ENCODE results near the gene NDUFAB1. TPM values are rescaled to one million over a fixed set of nuclear protein-coding genes. Genes with fewer than 3 reads are reported as not detected.

Gene NDUFAB1
- total and polyA plus RNA-seq, 2 of the 13 experiments (the other 11 are each of a cell fraction or from before 2014, with no cell fraction given): 221 to 601 TPM

GRCh38 chr16:23539984-23540816, 55.9 kb downstream of the NDUFAB1 start (continued):
- TF ChIP-seq ZNF556 (CRISPR knock-in tag; IDR thresholded peaks at IDR 0.05; ENCODE audit: borderline replicate concordance): peak; percentile 99
- TF ChIP-seq SNAPC2 (CRISPR knock-in tag; IDR thresholded peaks at IDR 0.05): peak; percentile 97
- peak; percentile 25; the same call in 1 of the 2 replicates for TF ChIP-seq RFX5 (IDR thresholded peaks at IDR 0.05; ENCODE audit: low read depth, low read length)
- TF ChIP-seq SOX6 (IDR thresholded peaks at IDR 0.05): no peak
- peak; percentile 99 for TF ChIP-seq SOX6 (CRISPR knock-in tag; IDR thresholded peaks at IDR 0.05)
- peak; percentile 84; the same call in 1 of the 2 replicates for TF ChIP-seq ZNF724P (CRISPR knock-in tag; IDR thresholded peaks at IDR 0.05; ENCODE audit: borderline replicate concordance)
- peak; percentile 89 for TF ChIP-seq ARNTL (CRISPR knock-in tag; IDR thresholded peaks at IDR 0.05)
- TF ChIP-seq KDM5A (IDR thresholded peaks at IDR 0.05; ENCODE audit: borderline replicate concordance, low read length): no peak; the same call in 1 of the 2 replicates
- peak; percentile 95; the same call in 1 of the 2 replicates for TF ChIP-seq RNF219 (CRISPR knock-in tag; IDR thresholded peaks at IDR 0.05)
- TF ChIP-seq ZNF468 (CRISPR knock-in tag; IDR thresholded peaks at IDR 0.05): no peak
- TF ChIP-seq SMYD3 (CRISPR knock-in tag; IDR thresholded peaks at IDR 0.05): peak; percentile 91
- TF ChIP-seq HMGXB3 (CRISPR knock-in tag; IDR thresholded peaks at IDR 0.05; ENCODE audit: borderline replicate concordance): peak; percentile 88; the same call in 1 of the 2 replicates
- TF ChIP-seq ASH2L (IDR thresholded peaks at IDR 0.05; ENCODE audit: insufficient read length, low read depth, low read length): peak; percentile 80
- TF ChIP-seq RARG (CRISPR knock-in tag; IDR thresholded peaks at IDR 0.05; ENCODE audit: low read depth): 0 out of 2 replicates have a peak, but pooled peaks have one; percentile 63
- peak; percentile 99 for TF ChIP-seq ZNF878 (CRISPR knock-in tag; IDR thresholded peaks at IDR 0.05)
- TF ChIP-seq, protein P1, sequence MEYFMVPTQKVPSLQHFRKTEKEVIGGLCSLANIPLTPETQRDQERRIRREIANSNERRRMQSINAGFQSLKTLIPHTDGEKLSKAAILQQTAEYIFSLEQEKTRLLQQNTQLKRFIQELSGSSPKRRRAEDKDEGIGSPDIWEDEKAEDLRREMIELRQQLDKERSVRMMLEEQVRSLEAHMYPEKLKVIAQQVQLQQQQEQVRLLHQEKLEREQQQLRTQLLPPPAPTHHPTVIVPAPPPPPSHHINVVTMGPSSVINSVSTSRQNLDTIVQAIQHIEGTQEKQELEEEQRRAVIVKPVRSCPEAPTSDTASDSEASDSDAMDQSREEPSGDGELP (IDR thresholded peaks at IDR 0.05; ENCODE audit: borderline replicate concordance, low read depth): peak; percentile 100
- no peak for TF ChIP-seq ZFAT (CRISPR knock-in tag; conservative IDR thresholded peaks at IDR 0.05)
- peak; percentile 92 for TF ChIP-seq ZNF350 (CRISPR knock-in tag; IDR thresholded peaks at IDR 0.05; ENCODE audit: borderline replicate concordance, low read depth)
- TF ChIP-seq ZFP1 (CRISPR knock-in tag; IDR thresholded peaks at IDR 0.05): peak; percentile 97
- TF ChIP-seq KAT7 (CRISPR knock-in tag; IDR thresholded peaks at IDR 0.05; ENCODE audit: borderline replicate concordance): peak; percentile 58; the same call in 1 of the 2 replicates
- TF ChIP-seq, protein P2, sequence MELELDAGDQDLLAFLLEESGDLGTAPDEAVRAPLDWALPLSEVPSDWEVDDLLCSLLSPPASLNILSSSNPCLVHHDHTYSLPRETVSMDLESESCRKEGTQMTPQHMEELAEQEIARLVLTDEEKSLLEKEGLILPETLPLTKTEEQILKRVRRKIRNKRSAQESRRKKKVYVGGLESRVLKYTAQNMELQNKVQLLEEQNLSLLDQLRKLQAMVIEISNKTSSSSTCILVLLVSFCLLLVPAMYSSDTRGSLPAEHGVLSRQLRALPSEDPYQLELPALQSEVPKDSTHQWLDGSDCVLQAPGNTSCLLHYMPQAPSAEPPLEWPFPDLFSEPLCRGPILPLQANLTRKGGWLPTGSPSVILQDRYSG (CRISPR knock-in tag; IDR thresholded peaks at IDR 0.05): no peak

Measured in HepG2 (cell line).